GM19397 (cell line): ENCODE measurements around the gene ARHGAP26.

ENCODE experiments used
- ATAC-seq: cut with Tn5 transposase; IDR thresholded peaks from one replicate; pipeline ENCODE4 v1.9.1; 2021; ENCODE audit warnings: mild to moderate bottlenecking, moderate library complexity; ENCODE audit not compliant: unreplicated experiment

ARHGAP26 gene

DNA sequence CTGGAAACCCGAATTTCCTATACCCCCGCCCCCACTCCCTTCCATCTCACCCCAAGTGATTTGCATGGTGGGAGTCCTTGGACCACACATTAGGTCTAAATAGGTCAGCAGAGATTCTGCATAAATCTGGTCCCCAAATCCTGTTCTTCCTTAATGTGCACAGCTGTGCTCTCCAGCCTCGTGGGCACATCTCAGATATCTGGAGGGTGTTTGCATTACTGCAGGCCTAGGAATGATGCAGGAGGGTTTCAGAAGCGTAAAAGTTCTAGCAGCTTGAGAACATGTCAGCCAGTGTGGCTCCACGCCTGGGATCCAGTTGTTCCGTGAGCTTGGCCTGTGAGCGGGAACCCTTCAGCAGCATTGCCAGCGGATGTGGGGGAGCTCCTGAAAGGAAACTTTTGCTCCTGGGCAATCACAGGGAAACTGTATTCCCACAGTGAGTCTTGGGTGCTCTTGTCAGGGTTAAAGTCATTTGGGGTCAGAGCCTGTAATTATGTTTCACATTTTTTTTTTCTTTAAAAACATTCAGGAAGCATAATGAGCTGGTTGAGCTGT is 12.9 kb downstream of the ARHGAP26 start:
- ATAC-seq = no peak

DNA sequence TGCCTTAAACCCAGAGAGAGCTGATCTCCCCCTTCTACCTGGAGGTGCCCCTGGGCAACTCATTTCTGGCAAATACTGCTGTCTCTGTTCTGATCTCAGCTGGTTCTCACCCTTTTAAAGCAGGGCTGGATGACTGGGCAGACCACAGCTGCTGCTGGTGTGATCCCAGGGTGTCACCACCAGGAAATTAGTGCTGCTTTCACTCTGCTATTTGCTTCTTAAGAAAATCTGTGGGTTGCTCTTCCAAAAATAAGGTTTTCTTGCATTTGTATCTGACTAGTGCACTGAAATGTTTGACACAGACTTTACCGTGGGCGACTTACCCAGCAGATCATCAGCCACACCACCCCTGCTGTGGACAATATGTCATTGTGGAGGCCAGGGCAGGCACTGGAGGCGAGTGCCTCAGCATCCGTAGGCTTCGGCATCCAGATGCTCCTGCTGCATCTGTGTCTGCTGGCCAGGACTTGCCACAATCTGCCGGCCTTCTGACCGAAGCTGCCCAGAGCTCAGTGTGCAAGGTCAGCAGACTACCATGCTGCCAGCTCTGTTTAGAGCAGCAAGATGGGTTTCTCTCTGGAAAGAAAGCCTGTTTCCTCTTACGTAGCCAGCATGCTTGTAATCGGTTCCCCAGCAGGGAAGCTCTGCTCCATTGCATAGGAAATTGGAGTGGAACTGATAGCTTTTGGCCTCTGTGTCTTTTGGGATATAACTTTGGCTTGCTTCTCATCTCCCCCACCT is 13.6 kb downstream of the ARHGAP26 start:
- ATAC-seq = peak; percentile 59

DNA sequence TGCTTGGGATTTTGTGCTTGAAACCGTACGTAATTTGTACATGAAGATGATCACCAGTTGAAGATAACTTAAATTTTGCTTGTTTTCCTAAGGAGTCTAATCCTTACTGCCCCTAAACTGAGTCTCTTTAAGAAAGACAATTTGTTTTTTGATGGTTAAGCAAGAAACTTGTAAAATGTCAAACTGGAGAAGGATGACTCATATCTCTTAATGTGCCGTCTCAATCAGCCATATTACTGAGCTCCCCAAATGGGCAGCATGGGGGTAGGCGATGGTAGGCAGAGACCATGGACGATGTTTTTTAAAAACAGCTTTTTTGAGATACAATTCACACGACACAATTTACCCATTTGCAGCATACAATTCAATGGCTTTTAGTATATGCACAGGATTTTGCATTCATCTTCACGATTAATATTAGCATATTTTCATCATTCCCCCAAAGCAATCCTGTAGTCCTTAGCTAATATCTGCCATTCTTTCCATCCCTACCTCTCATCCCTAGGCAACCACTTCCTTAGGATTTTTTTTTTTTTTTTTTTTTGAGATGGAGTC is 14.3 kb downstream of the ARHGAP26 start:
- no peak for ATAC-seq

DNA sequence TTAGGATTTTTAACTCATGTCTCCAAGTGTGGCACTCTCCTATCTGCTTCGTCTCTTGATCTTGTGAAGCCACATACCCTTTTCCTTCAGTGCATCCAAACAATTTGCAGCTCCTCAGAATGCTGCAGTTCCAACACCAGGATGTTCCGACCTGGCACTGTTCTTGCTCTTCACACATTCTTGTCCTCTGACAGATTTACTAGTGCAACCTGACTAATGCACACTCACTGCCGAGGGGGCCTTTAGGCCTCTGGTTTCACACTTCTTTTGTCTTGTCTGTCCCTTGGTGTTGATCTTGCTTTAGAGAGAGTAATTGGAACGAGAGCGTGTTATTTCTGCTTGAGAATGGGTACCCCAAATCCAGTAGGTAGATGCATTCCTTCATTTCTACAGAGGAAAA is 15.0 kb downstream of the ARHGAP26 start:
- no peak for ATAC-seq

- ATAC-seq = no peak
Measured at GRCh38 chr5:142789206-142789605, 19.0 kb downstream of the ARHGAP26 start.

GRCh38 chr5:142792012-142792864 is 22.1 kb downstream of the ARHGAP26 start:
- no peak for ATAC-seq

GRCh38 chr5:142792865-142793232 is 22.7 kb downstream of the ARHGAP26 start:
- no peak for ATAC-seq

GRCh38 chr5:142794537-142794936 is 24.4 kb downstream of the ARHGAP26 start:
- ATAC-seq = no peak

DNA sequence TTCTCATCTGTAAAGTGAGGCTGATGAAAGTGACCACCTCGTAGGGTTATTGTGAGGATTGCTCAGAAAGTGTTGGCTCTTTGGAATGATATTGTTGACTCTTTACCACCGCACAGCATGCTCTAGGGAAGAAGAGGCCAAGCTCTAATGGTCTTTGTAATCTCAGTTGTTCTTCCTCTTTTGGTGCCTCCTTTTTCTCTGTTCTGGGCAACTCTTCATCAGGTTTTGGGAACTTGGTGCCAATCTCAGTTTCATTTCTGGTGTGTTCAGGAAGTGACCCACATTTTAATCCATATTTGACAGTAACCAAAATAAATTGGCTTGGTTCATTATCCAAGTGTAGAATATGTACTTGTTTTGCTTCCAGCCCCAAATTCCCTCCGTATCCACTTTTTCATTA is 25.1 kb downstream of the ARHGAP26 start:
- ATAC-seq = no peak

GRCh38 chr5:142796492-142797109 is 26.4 kb downstream of the ARHGAP26 start:
- ATAC-seq = no peak

DNA sequence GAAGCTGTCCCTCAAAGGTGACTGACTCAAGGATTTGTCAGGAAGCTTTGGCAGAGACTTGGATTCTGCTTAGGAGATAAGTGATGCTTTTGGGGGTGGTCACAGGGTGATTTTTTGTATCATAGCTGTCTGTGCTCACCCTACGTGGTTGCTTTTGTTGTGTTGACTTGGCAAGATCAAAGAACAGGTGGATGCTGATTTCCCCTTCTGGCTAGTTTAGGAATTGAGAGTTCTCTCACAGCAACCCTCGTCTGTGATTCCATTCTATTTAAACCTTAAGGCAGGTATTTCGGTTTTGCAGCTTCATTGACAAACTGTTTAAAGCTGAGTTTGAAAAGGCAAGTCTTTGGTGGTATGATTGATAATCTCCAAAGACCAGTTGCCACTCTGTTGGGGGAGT is 27.2 kb downstream of the ARHGAP26 start:
- ATAC-seq = no peak

DNA sequence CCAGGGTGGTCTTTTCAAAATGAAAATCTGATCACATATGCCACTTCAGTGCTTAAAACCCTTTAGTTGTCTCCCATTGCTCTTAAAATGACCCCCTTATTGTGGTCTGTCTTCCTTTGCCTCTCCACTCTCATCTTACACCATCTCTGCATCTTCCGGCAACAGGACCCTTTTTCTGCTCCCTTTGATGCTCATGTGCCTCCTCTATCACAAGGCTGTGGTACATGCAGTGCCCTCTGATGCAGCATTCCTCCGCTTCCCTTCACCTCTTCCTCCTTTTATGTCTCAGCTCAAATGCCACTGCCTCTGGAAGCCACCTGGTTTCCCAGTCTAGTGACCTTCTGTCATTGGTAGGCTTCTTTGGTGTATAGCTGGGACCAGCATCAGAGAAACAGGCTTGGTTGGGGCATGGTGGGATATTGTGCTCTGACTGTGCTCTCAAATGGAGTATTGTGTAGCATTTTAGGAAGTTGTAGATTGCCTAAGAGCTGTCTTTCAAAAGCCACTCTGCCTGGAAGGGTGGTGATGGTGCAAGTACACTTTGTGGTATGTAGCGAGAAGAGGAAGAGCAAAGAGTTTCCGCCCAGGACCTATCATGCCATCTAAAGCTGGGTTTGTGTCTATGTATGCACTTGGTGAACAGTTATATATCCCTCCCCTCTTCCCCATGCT is 28.1 kb downstream of the ARHGAP26 start:
- no peak for ATAC-seq

DNA sequence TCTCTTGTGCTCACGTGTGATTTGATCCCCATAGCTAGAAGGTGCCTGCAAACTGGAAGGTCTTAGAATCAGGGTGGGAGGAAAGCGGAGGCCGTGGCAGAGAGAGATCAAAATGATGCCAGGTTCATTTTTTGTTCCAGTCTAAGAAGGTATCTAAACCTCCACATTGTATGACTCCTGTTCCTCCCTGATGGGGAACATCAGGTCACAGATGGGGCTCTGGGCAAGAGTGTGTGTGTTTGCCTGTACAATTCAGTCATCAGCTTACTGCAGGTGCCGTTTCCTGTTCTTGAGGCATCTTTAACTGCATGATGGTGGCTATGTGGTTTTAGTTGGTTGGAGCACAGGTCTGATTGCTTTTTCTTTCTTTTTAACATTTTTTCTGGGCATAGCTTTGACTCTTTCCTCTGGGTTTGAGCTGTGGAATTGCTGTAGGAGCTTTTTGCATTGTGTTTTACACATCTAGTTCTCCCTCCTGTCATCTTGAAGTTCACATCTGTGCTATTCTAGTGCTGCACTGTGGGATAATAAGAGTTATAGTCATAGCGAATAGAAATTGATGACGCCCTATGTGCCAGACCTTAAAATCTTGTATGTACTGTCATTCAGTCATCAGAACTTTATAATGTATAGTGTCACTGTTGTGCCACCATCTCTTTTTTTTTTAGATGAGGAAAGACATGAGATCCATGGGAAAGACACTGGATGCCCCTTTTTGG is 30.8 kb downstream of the ARHGAP26 start:
- ATAC-seq = peak; percentile 86

DNA sequence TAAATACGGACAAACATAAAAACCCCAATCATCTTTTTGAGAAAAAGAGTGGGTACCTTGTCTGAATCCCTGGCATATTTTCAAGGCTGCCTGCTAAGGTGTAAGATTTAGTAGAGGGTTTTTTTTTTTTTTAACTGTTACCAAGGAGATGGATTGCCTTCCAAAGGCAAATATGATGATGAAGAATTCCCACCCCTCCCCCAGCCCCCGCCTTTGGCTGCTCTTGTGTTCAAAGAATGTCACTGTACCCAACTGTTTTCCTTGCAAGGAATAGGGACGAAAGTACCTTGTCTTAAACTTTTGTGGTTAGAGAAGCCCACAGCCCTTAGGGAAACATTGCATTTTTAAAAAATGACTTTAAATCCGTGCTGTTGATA is 31.3 kb downstream of the ARHGAP26 start:
- ATAC-seq = no peak

DNA sequence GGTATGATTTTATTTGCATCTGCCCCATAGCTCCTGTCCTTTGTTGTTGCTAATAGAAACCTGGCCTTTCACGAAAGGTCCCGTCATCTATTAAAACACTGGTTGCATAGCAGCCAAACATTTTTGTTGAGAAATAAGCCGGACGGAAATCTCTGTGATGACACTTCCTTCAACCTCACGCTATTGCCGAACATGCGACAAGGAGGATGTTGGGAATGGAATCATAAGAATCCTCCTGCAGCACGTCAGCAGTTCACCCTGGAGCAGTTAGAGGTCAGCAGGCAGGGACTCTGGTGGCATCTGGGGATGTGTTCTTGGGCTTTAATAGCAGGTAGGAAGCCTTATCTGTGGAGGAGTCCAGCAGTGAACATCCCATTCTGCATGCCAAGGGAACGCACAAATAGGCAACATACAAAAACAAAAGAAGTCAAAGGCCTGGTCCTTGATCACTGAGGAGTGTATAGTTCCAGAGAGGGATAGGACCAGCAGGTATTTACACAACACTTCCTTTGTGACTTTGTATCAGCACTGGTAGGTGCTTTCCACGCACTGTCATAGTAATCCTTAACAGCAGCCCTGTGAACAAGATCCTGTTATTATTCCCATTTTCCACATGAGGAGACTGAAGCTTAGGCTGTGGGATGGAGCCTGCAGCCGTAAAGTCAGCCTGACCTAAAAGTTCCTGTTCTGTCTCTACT is 33.4 kb downstream of the ARHGAP26 start:
- ATAC-seq = no peak

- no peak for ATAC-seq
Measured at GRCh38 chr5:142805339-142805738, 35.2 kb downstream of the ARHGAP26 start.

DNA sequence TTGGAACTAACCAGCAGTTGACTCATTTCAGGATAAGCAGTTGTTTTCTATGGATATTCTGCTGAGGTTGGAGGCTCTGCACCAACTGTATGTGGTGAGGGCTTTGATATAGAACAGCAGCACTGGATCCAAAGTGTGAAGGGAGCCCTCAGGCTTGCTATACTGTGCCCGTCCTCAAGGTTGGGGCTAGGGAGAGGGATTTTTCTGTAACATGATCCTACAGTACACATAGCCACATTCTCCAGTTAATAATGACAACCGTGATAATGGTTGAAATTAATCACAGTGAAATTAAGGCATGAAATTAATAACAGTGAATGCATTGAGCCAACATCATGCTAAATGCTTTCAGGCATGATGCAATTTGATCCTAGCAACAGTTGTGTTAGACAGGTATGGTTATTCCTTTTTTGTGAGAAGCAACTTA is 36.7 kb downstream of the ARHGAP26 start:
- ATAC-seq = no peak

DNA sequence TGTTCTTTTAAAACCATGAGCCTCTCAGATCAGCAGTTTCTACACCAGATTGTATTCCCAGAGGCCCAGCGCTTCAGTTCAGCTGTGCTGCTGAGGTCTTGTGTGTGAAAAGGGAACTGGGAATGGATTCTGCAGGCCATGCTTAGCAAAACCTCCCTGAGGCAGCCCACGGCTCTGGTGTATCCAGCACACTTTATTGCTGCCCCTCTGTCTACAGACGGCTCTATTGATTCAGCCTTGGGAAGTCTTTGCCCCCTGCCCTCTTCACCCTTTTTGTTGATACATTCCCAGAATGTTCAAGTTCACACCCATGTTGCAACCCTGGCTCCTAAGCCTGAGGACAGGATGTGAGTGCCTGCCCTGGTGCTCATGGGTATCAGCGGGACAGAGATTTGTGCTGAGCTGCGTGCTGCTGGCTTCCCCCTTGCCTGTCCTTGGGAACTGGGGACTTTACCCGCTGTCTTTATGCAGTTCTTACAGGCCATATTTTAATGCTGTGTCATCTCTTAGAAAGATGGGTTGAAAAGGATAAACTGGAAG is 37.3 kb downstream of the ARHGAP26 start:
- ATAC-seq = no peak
